ENCODE results near the gene MBD6.
"Not testable (repeated sequence)": the region's sequence is repeated elsewhere in the genome, so short reads cannot be mapped to it uniquely, and the experiment has no call there.

The MBD6 gene

GRCh38 chr12:57490126-57490525 lies 32.5 kb upstream of the MBD6 start:
- no peak for DNase-seq

- no peak for DNase-seq
Measured at GRCh38 chr12:57491393-57492280, 31.0 kb upstream of the MBD6 start.

GRCh38 chr12:57495051-57495701 lies 27.4 kb upstream of the MBD6 start:
- not testable (repeated sequence) for DNase-seq

- no peak for DNase-seq
Measured at GRCh38 chr12:57496822-57497221, 25.8 kb upstream of the MBD6 start.

GRCh38 chr12:57497223-57498131 lies 25.1 kb upstream of the MBD6 start:
- DNase-seq: no peak

GRCh38 chr12:57498132-57498502 lies 24.5 kb upstream of the MBD6 start:
- no peak for DNase-seq

- DNase-seq: no peak
Measured at GRCh38 chr12:57498571-57498970, 24.1 kb upstream of the MBD6 start.

- no peak for DNase-seq
Measured at GRCh38 chr12:57500213-57500612, 22.4 kb upstream of the MBD6 start.

- DNase-seq: not testable (repeated sequence)
Measured at GRCh38 chr12:57502311-57502969, 20.2 kb upstream of the MBD6 start.

GRCh38 chr12:57506541-57506940 lies 16.1 kb upstream of the MBD6 start:
- DNase-seq: not testable (repeated sequence)

GRCh38 chr12:57507796-57508195 lies 14.8 kb upstream of the MBD6 start:
- not testable (repeated sequence) for DNase-seq

- DNase-seq: no peak
Measured at GRCh38 chr12:57511161-57511560, 11.5 kb upstream of the MBD6 start.

- DNase-seq: no peak
Measured at GRCh38 chr12:57511588-57512325, 10.9 kb upstream of the MBD6 start.

GRCh38 chr12:57512665-57513064 lies 10.0 kb upstream of the MBD6 start:
- DNase-seq: no peak

- DNase-seq: no peak
Measured at GRCh38 chr12:57513266-57513665, 9.4 kb upstream of the MBD6 start.

- DNase-seq: not testable (repeated sequence)
Measured at GRCh38 chr12:57513677-57514076, 8.9 kb upstream of the MBD6 start.

GRCh38 chr12:57514246-57514645 lies 8.4 kb upstream of the MBD6 start:
- DNase-seq: not testable (repeated sequence)

- DNase-seq: no peak
Measured at GRCh38 chr12:57514720-57515407, 7.8 kb upstream of the MBD6 start.

GRCh38 chr12:57515408-57515933 lies 7.2 kb upstream of the MBD6 start:
- DNase-seq: no peak

GRCh38 chr12:57515934-57516541 lies 6.6 kb upstream of the MBD6 start:
- no peak for DNase-seq
